Left renal pelvis (tissue), 4 donors: ENCODE results near the gene ADPRM. TPM values are rescaled to one million over a fixed set of nuclear protein-coding genes. Genes with fewer than 3 reads are reported as not detected.
A peak's percentile ranks its signal among the peaks of the same experiment; 100 is the strongest.
"Not testable (repeated sequence)": the region's sequence is repeated elsewhere in the genome, so short reads cannot be mapped to it uniquely, and the experiment has no call there.

ENCODE experiments used
- DNase-seq, 4 donors: peaks; one replicate each; pipeline ENCODE4 v3.0.0-alpha.2; 2013; ENCODE audit warnings: low read depth in 4 of 4, low spot score in 3 of 4
- polyA plus RNA-seq, 4 donors: library from polyadenylated mRNA; unstranded; fragments of 120-200 nt; gene quantifications; one replicate each; pipeline ENCODE4 v1.2.1, GENCODE V29; 2013; ENCODE audit not compliant: insufficient read length in 4 of 4

Gene ADPRM
- polyA plus RNA-seq, result 10 to 100 TPM; 16.8 to 18.4 (median 18.1) TPM

GRCh38 chr17:10697092-10698081, at the start of gene ADPRM, which contains the start of gene SCO1:
Gene ADPRM, plus strand, starts transcription at chr17:10697594. Its CDS starts 7,333 bp downstream, at chr17:10704927.
Gene SCO1, minus strand, starts transcription at chr17:10697533. Its CDS starts 26 bp downstream, at chr17:10697507.
- DNase-seq, result peak; percentile 88 to 94 (median 90)

- DNase-seq, result no peak
Observed at GRCh38 chr17:10648381-10648780, 49.0 kb upstream of the ADPRM start.

- no peak for DNase-seq
Observed at GRCh38 chr17:10648956-10649355, 48.4 kb upstream of the ADPRM start.

GRCh38 chr17:10649602-10650001, 47.8 kb upstream of the ADPRM start:
- no peak for DNase-seq

GRCh38 chr17:10651927-10652326, 45.5 kb upstream of the ADPRM start:
- DNase-seq, result no peak

GRCh38 chr17:10652984-10653659, 44.3 kb upstream of the ADPRM start:
- no peak for DNase-seq

- DNase-seq, result no peak
Observed at GRCh38 chr17:10653987-10654386, 43.4 kb upstream of the ADPRM start.

- DNase-seq, result no peak
Observed at GRCh38 chr17:10657148-10657547, 40.2 kb upstream of the ADPRM start, which contains the start of gene MYH3. Gene MYH3, minus strand, starts transcription at chr17:10657309. Its CDS starts 2,245 bp downstream, at chr17:10655064.

- no peak for DNase-seq
Observed at GRCh38 chr17:10657879-10658278, 39.5 kb upstream of the ADPRM start.

GRCh38 chr17:10661437-10661836, 36.0 kb upstream of the ADPRM start:
- DNase-seq, result no peak

- DNase-seq, result no peak
Observed at GRCh38 chr17:10663231-10663630, 34.2 kb upstream of the ADPRM start.

- no peak for DNase-seq
Observed at GRCh38 chr17:10664571-10664970, 32.8 kb upstream of the ADPRM start.

GRCh38 chr17:10666906-10667305, 30.5 kb upstream of the ADPRM start:
- DNase-seq, result no peak

GRCh38 chr17:10668775-10669174, 28.6 kb upstream of the ADPRM start:
- DNase-seq, result no peak

- no peak for DNase-seq
Observed at GRCh38 chr17:10673312-10673711, 24.1 kb upstream of the ADPRM start.

- DNase-seq, result no peak
Observed at GRCh38 chr17:10674704-10675103, 22.7 kb upstream of the ADPRM start.

GRCh38 chr17:10681866-10682446, 15.4 kb upstream of the ADPRM start:
- no peak for DNase-seq

GRCh38 chr17:10683853-10684252, 13.5 kb upstream of the ADPRM start:
- DNase-seq, result no peak

- DNase-seq, result no peak
Observed at GRCh38 chr17:10687499-10687898, 9.9 kb upstream of the ADPRM start.

- DNase-seq, result not testable (repeated sequence)
Observed at GRCh38 chr17:10695875-10696407, 1.5 kb upstream of the ADPRM start.
